Measurements from ENCODE around the gene ETV4. TPM values are rescaled to one million over a fixed set of nuclear protein-coding genes. Genes with fewer than 3 reads are reported as not detected.

Gene ETV4
- polyA plus RNA-seq, 2 donors = 4.1 to 7.4 TPM

Other genes with a start within 250 kb of the ETV4 start
- 10 to 100 TPM; 36.3 to 92.2 TPM for gene ARL4D, start 147.3 kb downstream of the ETV4 start, polyA plus RNA-seq
- 10 to 100 TPM; 18.2 to 21.6 TPM for gene DHX8, start 62.4 kb downstream of the ETV4 start, polyA plus RNA-seq
- 1 to 10 TPM; 1.8 to 2.7 TPM for gene MEOX1, start 115.6 kb upstream of the ETV4 start, polyA plus RNA-seq
- gene SOST, start 212.5 kb upstream of the ETV4 start, polyA plus RNA-seq = not detected
- gene DUSP3, start 232.6 kb upstream of the ETV4 start, polyA plus RNA-seq = 10 to 100 TPM; 29.4 to 56.8 TPM
- under 1 TPM in 1 of 2 donors, not detected in 1; 0.01 TPM for gene CFAP97D1, start 234.1 kb upstream of the ETV4 start, polyA plus RNA-seq

All from esophagus (tissue), 2 donors.